Kidney (tissue), 14 donors: ENCODE data around the gene NUFIP2. TPM values are rescaled to one million over a fixed set of nuclear protein-coding genes. Genes with fewer than 3 reads are reported as not detected.

Experiments used
- DNase-seq, 5 donors: peaks; one replicate each; pipeline ENCODE4 v3.0.0-alpha.2; 2013 to 2020
- FAIRE-seq: peaks from 2 replicates; lab custom pipeline; 2012; peaks lifted over from hg19 to GRCh38; lab: Jason Lieb, UNC
- H3K27ac ChIP-seq, 2 donors: one replicate each; pipeline ENCODE4 v1.7.0; 2013; ENCODE audit warnings: low read depth in 2 of 2, low read length in 2 of 2, inconsistent platforms in 1 of 2
- H3K27me3 ChIP-seq: one replicate; pipeline ENCODE4 v1.7.1; 2013; ENCODE audit warnings: low read length, inconsistent platforms; ENCODE audit not compliant: control insufficient read depth, insufficient read depth
- H3K36me3 ChIP-seq, 3 donors: one replicate each; pipeline versions ENCODE4 v1.7.0 to v1.7.1; 2013; ENCODE audit warnings: low read length in 3 of 3, control low read depth in 1 of 3, inconsistent platforms in 1 of 3; ENCODE audit not compliant: insufficient read depth in 3 of 3, control insufficient read depth in 2 of 3
- H3K4me1 ChIP-seq, 3 donors: one replicate each; pipeline versions ENCODE4 v1.7.0 to v1.7.1; 2013; ENCODE audit warnings: low read length in 3 of 3, inconsistent platforms in 1 of 3, low read depth in 1 of 3; ENCODE audit not compliant: control insufficient read depth in 2 of 3, insufficient read depth in 2 of 3
- H3K4me3 ChIP-seq, 3 donors: one replicate each; pipeline versions ENCODE4 v1.7.0 to v1.8.1; 2013; ENCODE audit warnings: low read length in 3 of 3, control low read depth in 1 of 3, inconsistent platforms in 1 of 3
- H3K9ac ChIP-seq, 3 donors: one replicate each; pipeline versions ENCODE4 v1.7.0 to v1.7.1; 2013; ENCODE audit warnings: low read length in 3 of 3, control low read depth in 1 of 3, inconsistent platforms in 1 of 3
- H3K9me3 ChIP-seq, 3 donors: one replicate each; pipeline versions ENCODE4 v1.7.0 to v1.7.1; 2013; ENCODE audit warnings: low read length in 3 of 3, control low read depth in 1 of 3, inconsistent platforms in 1 of 3; ENCODE audit not compliant: control insufficient read depth in 2 of 3, insufficient read depth in 1 of 3
- CTCF ChIP-seq: IDR thresholded peaks from 3 replicates; pipeline ENCODE4 v1.5.1; 2012; ENCODE audit warnings: mild to moderate bottlenecking, moderate library complexity, borderline replicate concordance; ENCODE audit not compliant: insufficient read depth; ENCODE audit errors: extremely low read depth
- intact Hi-C: fragments of 100-400 bp; cut with DNase I; formaldehyde crosslinking; loops from one replicate; pipeline ENCODE4 v1.11.1; 2022
- polyA plus RNA-seq: library from polyadenylated mRNA; stranded (reverse); fragments of 350-450 nt; fragmentation: Illumina TruSeq; extraction: RNeasy Lipid Tissue Mini Kit (QIAGEN cat#74804); gene quantifications from one replicate; pipeline ENCODE4 v1.2.3, GENCODE V29; 2014; ENCODE audit warnings: low read depth, low replicate concordance; ENCODE audit not compliant: insufficient read depth
- total RNA-seq: library from RNA; stranded (reverse); fragmentation: NEBNext Ultra II Directional; extraction: Animal tissue kit (Norgen Biotek cat#: 25700); gene quantifications from one replicate; pipeline ENCODE4 v1.2.1, GENCODE V29; 2021
- donor health status: control.
- donor health status: control.
- donor health status: control.
- donor health status: control.
- donor health status: control.
- donor health status: DM: yes; HTN: yes; CAD: no.
- donor health status: Normal renal cell carcinoma (clear cell type).

NUFIP2 gene
- total and polyA plus RNA-seq, 2 donors from 2014 or later: 7.6 to 52.3 TPM

- Histone ChIP-seq H3K36me3 (no peaks in the 10 kb centered on the region), H3K27me3 (no peaks in the 10 kb centered on the region), H3K9ac (no peak overlapping the region), H3K4me1 (peaks cover 0 to 3% (median 0%) of the 10 kb centered on the region in 3 donors), H3K27ac (no peak overlapping the region), H3K4me3 (no peak overlapping the region), H3K9me3 (no peaks in the 10 kb centered on the region)
- DNase-seq: no peak
- TF ChIP-seq CTCF: no peak
- no peak for FAIRE-seq
- intact Hi-C loops: no loop called here
Observed at GRCh38 chr17:29216856-29217255, 77.1 kb downstream of the NUFIP2 start.

GRCh38 chr17:29216181-29216580 lies 77.8 kb downstream of the NUFIP2 start:
- Histone ChIP-seq H3K36me3 (no peaks in the 10 kb centered on the region), H3K9ac (no peak overlapping the region), H3K27me3 (no peaks in the 10 kb centered on the region), H3K9me3 (no peaks in the 10 kb centered on the region), H3K27ac (no peak overlapping the region), H3K4me1 (peaks cover 0 to 3% (median 0%) of the 10 kb centered on the region in 3 donors), H3K4me3 (no peak overlapping the region)
- no peak for TF ChIP-seq CTCF
- FAIRE-seq (no peak), DNase-seq (no peak)
- intact Hi-C loops: no loop called here

- H3K9ac ChIP-seq: no peak overlapping the region
- FAIRE-seq (no peak), DNase-seq (no peak)
- no peaks in the 10 kb centered on the region for H3K36me3 ChIP-seq
- no peak for TF ChIP-seq CTCF
- H3K27ac ChIP-seq: no peak overlapping the region
- no peak overlapping the region for H3K4me3 ChIP-seq
- no peaks in the 10 kb centered on the region for H3K9me3 ChIP-seq
- no peaks in the 10 kb centered on the region for H3K27me3 ChIP-seq
- intact Hi-C loops: no loop called here
- peaks cover 0 to 3% (median 0%) of the 10 kb centered on the region in 3 donors for H3K4me1 ChIP-seq
Observed at GRCh38 chr17:29215717-29216116, 78.2 kb downstream of the NUFIP2 start.

GRCh38 chr17:29215174-29215573 lies 78.8 kb downstream of the NUFIP2 start:
- no peak for TF ChIP-seq CTCF
- no peak overlapping the region for H3K27ac ChIP-seq
- DNase-seq: no peak
- H3K4me3 ChIP-seq: no peak overlapping the region
- no peaks in the 10 kb centered on the region for H3K27me3 ChIP-seq
- H3K36me3 ChIP-seq: no peaks in the 10 kb centered on the region
- H3K4me1 ChIP-seq: peaks cover 0 to 3% (median 0%) of the 10 kb centered on the region in 3 donors
- no peaks in the 10 kb centered on the region for H3K9me3 ChIP-seq
- no peak for FAIRE-seq
- intact Hi-C loops: no loop called here
- H3K9ac ChIP-seq: no peak overlapping the region
